NOMO-1 treated with DMSO at 0.1 percent for 48 hours (cell line): Measurements from ENCODE around the gene JAKMIP2.
"Not testable (repeated sequence)": the region's sequence is repeated elsewhere in the genome, so short reads cannot be mapped to it uniquely, and the experiment has no call there.

Experiments
- DNase-seq: peaks from one replicate; lab custom pipeline; 2025; ENCODE audit not compliant: unreplicated experiment; lab: John Stamatoyannopoulos, UW

JAKMIP2 gene

GRCh38 chr5:147782110-147783028, at the start of gene JAKMIP2:
JAKMIP2 (minus strand) TSS chr5:147782728; CDS start chr5:147671806, 110,922 bp downstream.
- DNase-seq: peak; percentile 34

DNA sequence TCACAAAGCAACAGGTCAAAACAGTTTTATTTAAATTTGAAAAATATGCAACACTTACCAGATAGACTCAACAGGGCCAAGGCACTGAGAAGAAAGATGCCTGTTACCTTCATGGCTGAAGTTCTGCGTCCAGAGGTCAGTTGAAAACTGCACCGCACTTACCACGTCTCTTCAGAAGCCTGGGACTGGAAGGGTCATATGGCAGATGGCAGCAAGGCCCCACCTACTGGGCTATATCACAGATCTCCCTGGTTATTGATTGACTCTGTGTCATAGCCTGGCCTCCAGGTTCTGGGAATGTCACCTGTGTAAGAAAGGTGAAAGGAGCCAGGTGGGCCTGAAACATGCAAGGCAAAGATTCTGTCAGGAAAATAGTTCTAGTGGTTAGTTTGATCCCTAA, 48.9 kb upstream of the JAKMIP2 start, which contains the start of gene SPINK1:
SPINK1 (minus strand) TSS at position 207 of the 400 bp plus-strand sequence; CDS start at position 113, 94 bp downstream.
- DNase-seq: no peak

DNA sequence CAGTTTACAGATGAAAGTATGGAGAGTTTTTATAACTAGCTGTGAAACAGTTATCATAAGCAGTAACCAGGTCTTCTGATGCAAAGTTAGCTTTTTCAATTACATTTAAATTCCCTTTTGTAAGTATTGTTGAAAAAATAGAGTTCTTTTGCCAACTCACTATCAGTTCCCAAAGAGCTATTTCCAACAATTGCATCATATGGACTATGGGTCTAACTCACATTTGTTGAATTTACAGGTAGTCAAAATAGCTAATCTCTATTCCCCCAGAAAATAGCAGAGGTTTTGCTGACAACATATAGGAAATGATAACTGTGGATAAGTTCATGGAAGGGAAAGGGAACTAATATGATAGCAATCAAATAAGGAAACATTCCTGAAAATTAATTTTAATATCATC, 47.5 kb upstream of the JAKMIP2 start:
- DNase-seq: no peak

- not testable (repeated sequence) for DNase-seq
Observed at GRCh38 chr5:147827017-147827416, 44.5 kb upstream of the JAKMIP2 start.

DNA sequence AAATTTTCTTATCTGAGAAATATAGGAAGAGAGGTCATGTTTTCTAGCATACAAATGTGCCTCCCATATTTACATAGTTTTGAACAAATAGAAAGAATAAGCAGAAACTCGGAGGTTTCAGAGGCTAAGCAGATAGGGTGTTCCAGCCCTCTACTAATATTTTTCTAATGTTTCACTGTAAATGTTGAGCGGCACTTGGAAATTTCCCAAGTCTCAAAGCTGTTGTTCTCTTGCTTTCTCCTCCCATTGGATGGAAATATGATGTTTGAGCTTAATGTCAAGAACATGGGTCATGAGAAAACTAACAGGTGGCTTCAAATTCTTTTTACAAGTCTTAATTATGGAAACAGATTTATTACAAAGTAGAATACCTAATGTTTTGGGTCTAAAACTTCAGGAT, 43.8 kb upstream of the JAKMIP2 start:
- DNase-seq: no peak

DNA sequence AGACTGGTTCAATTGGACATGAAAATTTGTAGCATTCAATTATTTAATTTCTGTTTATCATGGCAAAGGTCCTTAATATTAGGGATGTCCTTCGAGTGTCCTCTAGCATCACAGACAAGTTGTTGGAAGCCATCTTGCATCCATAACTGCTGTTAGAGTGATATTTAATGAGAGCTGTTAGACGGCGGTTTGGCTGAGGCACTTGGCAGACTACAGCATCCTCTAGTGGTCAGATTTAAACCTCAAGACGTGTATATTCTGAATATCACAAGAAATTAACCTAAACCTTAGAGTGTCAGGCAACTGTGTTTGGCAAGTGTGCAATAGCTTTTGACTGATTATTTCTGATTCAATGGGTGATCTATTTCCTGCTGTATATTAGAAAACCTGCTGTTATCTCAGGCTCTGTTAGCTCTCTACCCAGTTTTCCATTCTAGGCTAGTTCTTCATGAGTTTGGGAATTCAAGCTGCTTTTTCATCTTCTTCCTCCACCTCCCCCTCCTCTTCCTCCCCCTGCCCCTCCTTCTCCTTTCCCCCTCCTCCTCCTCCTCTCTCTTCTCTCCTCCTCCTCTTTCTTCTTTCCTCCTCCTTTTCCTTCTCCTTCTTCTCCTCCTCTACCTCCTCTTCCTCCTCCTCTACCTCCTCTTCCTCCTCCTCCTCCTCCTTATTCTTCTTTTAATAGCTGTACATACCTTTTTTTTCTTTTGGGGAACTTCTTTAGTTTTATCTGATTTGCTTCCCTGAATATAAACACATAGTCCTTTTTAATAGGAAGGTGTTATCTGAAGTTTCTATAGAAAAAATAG, 40.4 kb upstream of the JAKMIP2 start:
- DNase-seq: peak; percentile 70

DNA sequence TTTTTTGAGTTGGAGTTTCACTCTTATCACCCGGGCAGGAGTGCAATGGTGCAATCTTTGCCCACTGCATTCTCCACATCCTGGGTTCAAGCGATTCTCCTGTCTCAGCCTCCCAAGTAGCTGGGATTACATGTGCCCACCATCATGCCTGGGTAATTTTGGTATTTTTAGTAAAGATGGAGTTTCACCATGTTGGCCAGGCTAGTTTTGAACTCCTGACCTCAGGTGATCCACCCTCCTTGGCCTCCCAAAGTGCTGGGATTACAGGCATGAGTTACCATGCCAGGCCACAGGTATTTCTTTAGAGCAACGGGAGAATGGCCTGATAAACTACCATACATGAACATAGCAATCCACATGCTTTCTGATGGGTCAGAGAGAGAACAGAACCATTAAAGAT, 39.7 kb upstream of the JAKMIP2 start:
- not testable (repeated sequence) for DNase-seq

DNA sequence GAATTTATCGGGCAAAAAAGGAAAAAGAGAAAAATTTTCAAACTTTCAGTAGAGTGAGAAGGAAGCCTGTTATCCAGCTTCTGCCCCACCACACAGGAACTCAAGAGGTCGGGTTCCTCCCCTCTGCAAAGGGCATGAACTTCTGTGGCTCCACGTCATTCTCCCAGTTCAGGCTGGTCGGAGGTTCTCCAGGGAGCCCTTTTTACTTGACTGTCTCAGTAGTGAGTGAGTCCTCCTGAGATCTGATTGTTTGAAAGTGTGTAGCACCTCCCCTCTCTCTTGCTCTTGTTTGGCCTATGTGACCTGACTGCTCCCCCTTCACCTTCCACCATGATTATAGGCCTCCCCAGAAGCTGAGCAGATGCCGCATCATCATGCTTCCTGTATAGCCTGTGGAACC, 39.2 kb upstream of the JAKMIP2 start:
- DNase-seq: no peak

DNA sequence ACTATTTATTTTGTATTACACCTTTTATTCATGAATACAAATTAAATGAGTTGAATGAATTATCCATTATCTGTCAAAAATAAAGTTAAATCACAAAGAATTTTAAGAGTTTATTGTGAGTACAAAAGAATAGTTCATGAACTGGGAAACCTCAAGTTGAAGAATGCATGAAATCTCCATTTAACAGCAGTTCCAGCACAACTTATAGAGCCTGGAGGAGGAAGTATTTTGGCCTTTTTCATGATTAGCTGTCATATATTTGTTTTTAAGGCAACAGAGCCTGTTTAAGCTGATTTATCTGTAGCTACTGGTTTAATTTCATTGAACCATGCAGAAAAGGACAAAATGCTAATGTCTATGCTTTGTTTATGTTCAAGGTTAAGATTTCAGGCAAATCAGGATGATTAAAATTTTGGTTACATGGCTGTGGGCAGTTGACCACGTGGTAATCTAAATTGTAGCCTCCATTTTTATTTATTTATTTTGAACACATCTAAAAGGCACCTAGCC, 36.8 kb upstream of the JAKMIP2 start:
- DNase-seq: no peak

DNA sequence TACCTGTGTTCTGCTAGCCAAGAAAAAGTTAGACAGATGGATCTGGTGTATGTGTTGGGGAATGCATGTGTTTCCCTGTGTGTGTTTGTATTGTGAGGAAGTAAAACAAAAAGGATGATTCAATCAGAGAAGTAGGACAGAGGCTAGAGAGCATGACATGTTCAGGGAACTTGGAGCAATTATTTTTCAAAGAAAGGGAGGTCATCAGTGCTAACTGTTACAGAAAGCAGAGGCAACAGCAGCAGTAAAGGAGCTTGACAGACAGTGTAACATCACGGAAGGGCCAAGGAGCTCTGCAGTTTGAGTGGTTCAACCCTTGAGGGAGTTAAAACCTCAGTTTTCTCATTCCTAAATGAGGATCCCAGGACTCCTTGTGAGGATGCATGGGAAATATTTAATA, 35.8 kb upstream of the JAKMIP2 start:
- peak; percentile 43 for DNase-seq

- no peak for DNase-seq
Observed at GRCh38 chr5:147813696-147814095, 31.2 kb upstream of the JAKMIP2 start.

GRCh38 chr5:147809830-147810666, 27.5 kb upstream of the JAKMIP2 start:
- no peak for DNase-seq

DNA sequence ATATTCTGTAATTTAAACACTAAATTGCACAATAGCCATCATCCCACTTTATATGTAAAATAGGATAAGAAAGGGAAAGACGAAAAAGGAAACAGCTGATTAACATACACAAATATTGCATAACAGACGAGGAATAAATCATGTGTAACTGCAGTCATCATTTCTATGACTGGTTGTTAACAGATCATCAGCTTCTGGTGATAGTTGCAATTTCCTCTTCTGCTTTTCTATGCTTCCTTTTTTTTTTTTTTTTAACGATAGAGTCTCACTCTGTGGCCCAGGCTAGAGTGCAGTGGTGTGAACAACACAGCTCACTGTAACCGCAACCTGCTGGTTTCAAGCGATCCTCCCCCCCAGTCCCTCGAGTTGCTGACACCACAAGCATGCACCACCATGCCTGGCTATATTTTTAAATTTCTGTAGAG, 22.5 kb upstream of the JAKMIP2 start:
- peak; percentile 98 for DNase-seq

- no peak for DNase-seq
Observed at GRCh38 chr5:147804334-147804733, 21.8 kb upstream of the JAKMIP2 start.

DNA sequence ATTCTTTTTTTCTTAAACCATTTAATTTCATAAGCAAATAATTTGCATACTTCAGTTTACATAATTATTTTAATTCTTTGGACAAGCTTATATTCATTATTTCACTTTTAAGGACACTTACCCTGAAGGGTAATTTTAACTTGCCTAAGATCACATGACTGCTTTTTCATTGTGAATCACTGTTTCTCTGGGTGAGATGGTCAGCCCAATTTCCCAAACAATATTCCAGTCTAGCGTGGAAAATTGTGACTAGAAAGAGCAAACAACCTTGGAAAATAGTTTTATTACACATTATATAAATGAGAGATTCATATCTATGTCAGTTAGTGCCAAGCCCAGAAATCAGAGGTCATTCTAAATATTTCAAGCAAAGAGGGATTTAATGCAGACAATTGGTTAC, 21.4 kb upstream of the JAKMIP2 start:
- DNase-seq: no peak

DNA sequence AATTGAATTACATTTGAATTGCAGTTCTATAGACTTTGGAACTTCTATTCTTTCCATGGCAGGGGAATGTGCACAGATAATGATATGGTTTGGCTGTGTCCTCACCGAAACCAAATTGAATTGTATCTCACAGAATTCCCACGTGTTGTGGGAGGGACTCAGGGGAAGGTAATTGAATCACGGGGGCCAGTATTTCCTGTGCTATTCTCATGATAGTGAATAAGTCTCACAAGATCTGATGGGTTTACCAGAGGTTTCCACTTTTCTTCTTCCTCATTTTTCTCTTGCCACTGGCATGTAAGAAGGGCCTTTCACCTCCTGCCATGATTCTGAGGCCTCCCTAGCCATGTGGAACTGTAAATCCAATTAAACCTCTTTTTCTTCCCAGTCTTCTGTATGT, 20.6 kb upstream of the JAKMIP2 start:
- DNase-seq: peak; percentile 18

- no peak for DNase-seq
Observed at GRCh38 chr5:147801461-147801860, 18.9 kb upstream of the JAKMIP2 start.

DNA sequence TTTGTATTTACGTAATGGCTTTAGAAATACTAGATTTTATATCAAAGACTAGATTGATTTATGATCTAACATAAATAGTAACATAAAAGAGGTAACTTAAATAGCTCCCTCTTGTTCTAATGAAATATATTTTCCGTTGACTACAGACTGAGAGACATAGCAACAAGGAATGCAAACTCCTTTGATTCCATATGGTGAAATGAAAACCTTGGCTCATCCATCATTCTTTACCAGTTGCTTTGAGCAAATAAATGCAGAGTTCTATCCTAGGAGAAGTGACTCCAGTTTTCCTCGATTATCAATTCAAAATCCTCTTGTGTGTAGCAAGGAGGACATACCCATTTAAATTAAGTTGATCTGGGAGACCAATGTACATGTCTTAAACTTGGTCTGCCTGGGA, 18.0 kb upstream of the JAKMIP2 start:
- DNase-seq: no peak

- no peak for DNase-seq
Observed at GRCh38 chr5:147796556-147797308, 14.2 kb upstream of the JAKMIP2 start.

GRCh38 chr5:147791181-147791580, 8.7 kb upstream of the JAKMIP2 start:
- no peak for DNase-seq
